Ishikawa (cell line): ENCODE data around the gene FAM184B.

Source experiments
- CEBPB ChIP-seq: IDR thresholded peaks from 2 replicates; pipeline ENCODE4 v1.6.1; 2012
- CREB1 ChIP-seq: IDR thresholded peaks from 2 replicates; pipeline ENCODE4 v1.6.1; 2012; ENCODE audit warnings: low read depth
- EGR1 ChIP-seq: IDR thresholded peaks from 2 replicates; pipeline ENCODE4 v1.6.1; 2012
- EP300 ChIP-seq: IDR thresholded peaks from 2 replicates; pipeline ENCODE4 v1.6.1; 2012; ENCODE audit warnings: borderline replicate concordance
- FOXM1 ChIP-seq: IDR thresholded peaks from 2 replicates; pipeline ENCODE4 v1.6.1; 2012; ENCODE audit warnings: low read depth, borderline replicate concordance
- NFIC ChIP-seq: IDR thresholded peaks from 2 replicates; pipeline ENCODE4 v1.6.1; 2012
- RAD21 ChIP-seq: IDR thresholded peaks from 2 replicates; pipeline ENCODE4 v1.6.1; 2012; ENCODE audit warnings: low read depth
- TAF1 ChIP-seq: IDR thresholded peaks from 2 replicates; pipeline ENCODE4 v1.6.1; 2012; ENCODE audit warnings: low read depth, mild to moderate bottlenecking
- TCF12 ChIP-seq: IDR thresholded peaks from 2 replicates; pipeline ENCODE4 v1.6.1; 2012; ENCODE audit warnings: low read depth
- TEAD4 ChIP-seq: IDR thresholded peaks from 2 replicates; pipeline ENCODE4 v1.6.1; 2012
- YY1 ChIP-seq: IDR thresholded peaks from 2 replicates; pipeline ENCODE4 v1.6.1; 2012; ENCODE audit warnings: low read depth
- ZBTB7A ChIP-seq: IDR thresholded peaks from 2 replicates; pipeline ENCODE4 v1.6.1; 2012; ENCODE audit warnings: low read depth
- TF ChIP-seq, protein P1 (sequence below): IDR thresholded peaks from 2 replicates; pipeline ENCODE4 v1.6.1; 2012
- TF ChIP-seq, protein P2 (sequence below): IDR thresholded peaks from 2 replicates; pipeline ENCODE4 v1.6.1; 2012; ENCODE audit warnings: low read depth, mild to moderate bottlenecking
- TF ChIP-seq, protein P3 (sequence below): IDR thresholded peaks from 2 replicates; pipeline ENCODE4 v1.6.1; 2012

Gene FAM184B

DNA sequence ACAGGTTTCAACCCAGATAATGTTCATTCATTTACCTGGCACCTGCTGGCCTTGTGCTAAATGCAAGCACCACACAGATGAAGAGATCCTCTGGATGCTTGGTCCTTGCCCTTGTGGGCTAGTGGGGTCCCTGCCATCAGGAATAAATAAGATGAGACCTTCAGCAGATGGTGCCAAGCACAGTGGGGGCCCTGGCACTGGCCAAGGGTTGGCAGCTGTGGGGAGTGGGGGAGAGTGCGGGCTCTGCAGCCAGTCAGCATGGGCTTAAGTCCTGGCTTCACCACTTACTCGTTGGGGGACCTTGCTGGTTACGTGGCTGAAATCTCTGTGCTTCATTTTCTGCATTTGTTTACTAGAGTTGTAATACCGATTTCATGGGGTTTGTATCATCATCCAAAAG is 197.5 kb downstream of the FAM184B start:
- TF ChIP-seq TEAD4, result no peak
- TF ChIP-seq CREB1, result no peak
- TF ChIP-seq TCF12, result no peak
- no peak for TF ChIP-seq RAD21
- TF ChIP-seq ZBTB7A, result no peak
- no peak for TF ChIP-seq EGR1
- TF ChIP-seq FOXM1, result no peak
- no peak for TF ChIP-seq EP300
- no peak for TF ChIP-seq NFIC
- TF ChIP-seq, protein P1, sequence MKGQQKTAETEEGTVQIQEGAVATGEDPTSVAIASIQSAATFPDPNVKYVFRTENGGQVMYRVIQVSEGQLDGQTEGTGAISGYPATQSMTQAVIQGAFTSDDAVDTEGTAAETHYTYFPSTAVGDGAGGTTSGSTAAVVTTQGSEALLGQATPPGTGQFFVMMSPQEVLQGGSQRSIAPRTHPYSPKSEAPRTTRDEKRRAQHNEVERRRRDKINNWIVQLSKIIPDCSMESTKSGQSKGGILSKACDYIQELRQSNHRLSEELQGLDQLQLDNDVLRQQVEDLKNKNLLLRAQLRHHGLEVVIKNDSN, result no peak
- no peak for TF ChIP-seq TAF1
- TF ChIP-seq, protein P2, sequence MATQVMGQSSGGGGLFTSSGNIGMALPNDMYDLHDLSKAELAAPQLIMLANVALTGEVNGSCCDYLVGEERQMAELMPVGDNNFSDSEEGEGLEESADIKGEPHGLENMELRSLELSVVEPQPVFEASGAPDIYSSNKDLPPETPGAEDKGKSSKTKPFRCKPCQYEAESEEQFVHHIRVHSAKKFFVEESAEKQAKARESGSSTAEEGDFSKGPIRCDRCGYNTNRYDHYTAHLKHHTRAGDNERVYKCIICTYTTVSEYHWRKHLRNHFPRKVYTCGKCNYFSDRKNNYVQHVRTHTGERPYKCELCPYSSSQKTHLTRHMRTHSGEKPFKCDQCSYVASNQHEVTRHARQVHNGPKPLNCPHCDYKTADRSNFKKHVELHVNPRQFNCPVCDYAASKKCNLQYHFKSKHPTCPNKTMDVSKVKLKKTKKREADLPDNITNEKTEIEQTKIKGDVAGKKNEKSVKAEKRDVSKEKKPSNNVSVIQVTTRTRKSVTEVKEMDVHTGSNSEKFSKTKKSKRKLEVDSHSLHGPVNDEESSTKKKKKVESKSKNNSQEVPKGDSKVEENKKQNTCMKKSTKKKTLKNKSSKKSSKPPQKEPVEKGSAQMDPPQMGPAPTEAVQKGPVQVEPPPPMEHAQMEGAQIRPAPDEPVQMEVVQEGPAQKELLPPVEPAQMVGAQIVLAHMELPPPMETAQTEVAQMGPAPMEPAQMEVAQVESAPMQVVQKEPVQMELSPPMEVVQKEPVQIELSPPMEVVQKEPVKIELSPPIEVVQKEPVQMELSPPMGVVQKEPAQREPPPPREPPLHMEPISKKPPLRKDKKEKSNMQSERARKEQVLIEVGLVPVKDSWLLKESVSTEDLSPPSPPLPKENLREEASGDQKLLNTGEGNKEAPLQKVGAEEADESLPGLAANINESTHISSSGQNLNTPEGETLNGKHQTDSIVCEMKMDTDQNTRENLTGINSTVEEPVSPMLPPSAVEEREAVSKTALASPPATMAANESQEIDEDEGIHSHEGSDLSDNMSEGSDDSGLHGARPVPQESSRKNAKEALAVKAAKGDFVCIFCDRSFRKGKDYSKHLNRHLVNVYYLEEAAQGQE, result no peak
- TF ChIP-seq CEBPB, result no peak
- no peak for TF ChIP-seq YY1
- TF ChIP-seq, protein P3, sequence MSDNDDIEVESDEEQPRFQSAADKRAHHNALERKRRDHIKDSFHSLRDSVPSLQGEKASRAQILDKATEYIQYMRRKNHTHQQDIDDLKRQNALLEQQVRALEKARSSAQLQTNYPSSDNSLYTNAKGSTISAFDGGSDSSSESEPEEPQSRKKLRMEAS, result no peak

DNA sequence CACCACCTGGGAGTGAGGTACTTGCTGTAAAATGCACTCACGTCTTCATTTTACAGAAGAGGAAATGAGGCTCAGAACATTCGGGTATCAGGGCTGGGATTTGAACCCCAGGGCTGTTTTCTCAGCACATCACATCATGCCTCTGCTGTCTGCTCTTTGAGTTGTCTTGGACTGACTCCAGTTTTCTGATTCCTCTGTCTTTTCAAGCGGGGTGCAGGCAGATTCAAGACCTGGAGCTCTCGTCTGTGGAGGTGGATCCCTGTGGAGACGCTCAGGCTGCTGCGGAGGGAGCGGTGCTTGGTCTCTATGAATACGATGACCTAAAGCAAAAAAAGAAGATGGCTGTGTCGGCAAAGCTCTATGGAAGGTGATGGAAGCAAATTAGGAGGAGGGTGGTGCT is 198.1 kb downstream of the FAM184B start:
- TF ChIP-seq ZBTB7A (no peak), TCF12 (no peak), EP300 (no peak), YY1 (no peak), TEAD4 (no peak), RAD21 (no peak), CEBPB (no peak), EGR1 (no peak), TAF1 (no peak), FOXM1 (no peak), NFIC (no peak), CREB1 (no peak)
- TF ChIP-seq, protein P3, result no peak
- TF ChIP-seq, protein P1, result no peak
- TF ChIP-seq, protein P2, result no peak

DNA sequence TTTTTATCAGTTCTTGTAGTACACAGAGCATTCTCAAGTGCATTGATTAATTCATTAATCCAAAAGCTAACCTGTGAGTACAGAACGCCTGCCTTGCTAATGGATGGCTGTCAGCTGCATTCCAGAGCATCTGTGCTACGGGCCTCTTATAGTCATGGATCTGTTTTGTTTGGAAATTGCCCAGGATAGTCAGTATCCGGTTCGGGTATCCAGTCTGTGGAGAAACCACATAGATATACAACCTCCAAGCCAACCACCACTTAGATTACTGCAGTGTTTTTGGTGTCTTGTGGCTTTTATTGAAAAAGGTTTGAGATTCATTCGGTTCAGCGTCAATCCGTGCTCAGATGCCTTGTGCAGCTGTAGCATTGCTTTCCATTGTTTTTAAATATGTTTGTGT is 200.5 kb downstream of the FAM184B start:
- TF ChIP-seq TAF1 (no peak), EGR1 (no peak)
